Measurements from ENCODE around the gene NECTIN1. TPM values are rescaled to one million over a fixed set of nuclear protein-coding genes. Genes with fewer than 3 reads are reported as not detected.

The NECTIN1 gene
- total RNA-seq, 2 donors from 2014 or later: 29.3 to 45.3 TPM

DNA sequence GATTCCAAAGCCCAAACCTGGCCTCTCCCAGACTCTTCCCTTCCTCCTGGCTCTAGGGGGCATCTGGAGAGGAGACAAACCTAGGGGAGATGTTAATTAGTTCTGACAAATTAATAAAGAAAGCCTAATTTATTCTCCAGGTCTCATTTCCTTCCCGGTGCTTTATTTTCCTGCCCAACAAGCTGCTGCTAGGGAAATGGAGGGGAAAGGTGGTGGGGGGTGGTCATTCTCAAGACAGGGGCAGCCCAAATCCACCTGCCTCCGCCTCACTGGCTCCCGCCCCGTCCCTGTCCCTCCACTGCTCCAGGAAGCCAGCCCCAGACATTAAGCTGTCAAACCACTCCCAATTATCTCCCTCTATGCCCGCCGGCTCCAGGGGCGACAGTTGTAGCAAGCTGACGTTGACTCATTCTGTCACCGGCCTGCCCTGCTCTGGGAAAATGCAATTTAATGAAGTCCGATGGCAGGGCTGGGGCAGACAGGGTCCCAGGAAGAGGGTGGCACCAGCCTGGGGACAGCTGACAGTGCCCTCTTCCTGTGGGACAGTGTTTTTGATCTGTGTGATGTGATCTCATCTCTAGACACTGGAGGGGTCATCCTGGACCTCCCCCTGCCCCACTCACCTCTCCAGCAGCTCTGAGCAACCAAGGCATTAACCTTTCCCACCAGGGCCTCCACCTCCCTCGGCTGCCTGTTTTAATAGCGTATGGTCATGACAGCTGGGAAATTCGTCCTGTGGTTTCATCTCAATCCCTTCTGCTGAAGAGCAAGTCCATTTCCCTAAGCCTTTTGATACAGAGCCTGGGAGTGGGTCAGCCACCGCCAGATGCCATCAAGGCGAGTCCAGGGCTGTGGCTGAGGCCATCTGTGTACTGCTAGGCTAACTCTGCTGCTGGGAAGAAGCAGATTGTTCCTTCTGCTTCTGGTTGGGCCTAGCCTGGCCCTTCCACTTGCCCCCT lies 27.1 kb downstream of the NECTIN1 start:
- peak overlapping the region; percentile 87 for H3K27ac ChIP-seq (ENCODE audit: low read depth, low read length)
- Mint-ChIP-seq H3K4me1 (peaks cover 24% of the 10 kb centered on the region), H3K4me3 (no peak overlapping the region), H3K27me3 (ENCODE audit: insufficient read depth) (peaks cover 14% of the 10 kb centered on the region), H3K27ac (no peak overlapping the region), H3K36me3 (ENCODE audit: low read depth) (no peaks in the 10 kb centered on the region), H3K9me3 (no peaks in the 10 kb centered on the region)
- H3K4me3 ChIP-seq (ENCODE audit: low read length): no peak overlapping the region
- WGBS, 2 experiments (ENCODE audit: insufficient coverage in 1 of 2, insufficient read length in 1 of 2): 88 to 92% methylated on average over 11 to 15 of the region's 15 CpGs
- H3K36me3 ChIP-seq (ENCODE audit: control insufficient read depth, insufficient read depth, low read length): no peaks in the 10 kb centered on the region
- no peak overlapping the region for H3K9ac ChIP-seq (ENCODE audit: extremely low read depth, low read length, poor library complexity, severe bottlenecking)
- H3K27me3 ChIP-seq (ENCODE audit: control insufficient read depth, insufficient read depth, low read length, poor library complexity, severe bottlenecking): peaks cover 7% of the 10 kb centered on the region
- no peaks in the 10 kb centered on the region for H3K4me1 ChIP-seq (ENCODE audit: control insufficient read depth, insufficient read depth, low read length)
- H3K9me3 ChIP-seq (ENCODE audit: control insufficient read depth, low read length): no peaks in the 10 kb centered on the region
- TF ChIP-seq, protein P1, sequence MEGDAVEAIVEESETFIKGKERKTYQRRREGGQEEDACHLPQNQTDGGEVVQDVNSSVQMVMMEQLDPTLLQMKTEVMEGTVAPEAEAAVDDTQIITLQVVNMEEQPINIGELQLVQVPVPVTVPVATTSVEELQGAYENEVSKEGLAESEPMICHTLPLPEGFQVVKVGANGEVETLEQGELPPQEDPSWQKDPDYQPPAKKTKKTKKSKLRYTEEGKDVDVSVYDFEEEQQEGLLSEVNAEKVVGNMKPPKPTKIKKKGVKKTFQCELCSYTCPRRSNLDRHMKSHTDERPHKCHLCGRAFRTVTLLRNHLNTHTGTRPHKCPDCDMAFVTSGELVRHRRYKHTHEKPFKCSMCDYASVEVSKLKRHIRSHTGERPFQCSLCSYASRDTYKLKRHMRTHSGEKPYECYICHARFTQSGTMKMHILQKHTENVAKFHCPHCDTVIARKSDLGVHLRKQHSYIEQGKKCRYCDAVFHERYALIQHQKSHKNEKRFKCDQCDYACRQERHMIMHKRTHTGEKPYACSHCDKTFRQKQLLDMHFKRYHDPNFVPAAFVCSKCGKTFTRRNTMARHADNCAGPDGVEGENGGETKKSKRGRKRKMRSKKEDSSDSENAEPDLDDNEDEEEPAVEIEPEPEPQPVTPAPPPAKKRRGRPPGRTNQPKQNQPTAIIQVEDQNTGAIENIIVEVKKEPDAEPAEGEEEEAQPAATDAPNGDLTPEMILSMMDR (conservative IDR thresholded peaks at IDR 0.05): no peak
- no peak for DNase-seq

DNA sequence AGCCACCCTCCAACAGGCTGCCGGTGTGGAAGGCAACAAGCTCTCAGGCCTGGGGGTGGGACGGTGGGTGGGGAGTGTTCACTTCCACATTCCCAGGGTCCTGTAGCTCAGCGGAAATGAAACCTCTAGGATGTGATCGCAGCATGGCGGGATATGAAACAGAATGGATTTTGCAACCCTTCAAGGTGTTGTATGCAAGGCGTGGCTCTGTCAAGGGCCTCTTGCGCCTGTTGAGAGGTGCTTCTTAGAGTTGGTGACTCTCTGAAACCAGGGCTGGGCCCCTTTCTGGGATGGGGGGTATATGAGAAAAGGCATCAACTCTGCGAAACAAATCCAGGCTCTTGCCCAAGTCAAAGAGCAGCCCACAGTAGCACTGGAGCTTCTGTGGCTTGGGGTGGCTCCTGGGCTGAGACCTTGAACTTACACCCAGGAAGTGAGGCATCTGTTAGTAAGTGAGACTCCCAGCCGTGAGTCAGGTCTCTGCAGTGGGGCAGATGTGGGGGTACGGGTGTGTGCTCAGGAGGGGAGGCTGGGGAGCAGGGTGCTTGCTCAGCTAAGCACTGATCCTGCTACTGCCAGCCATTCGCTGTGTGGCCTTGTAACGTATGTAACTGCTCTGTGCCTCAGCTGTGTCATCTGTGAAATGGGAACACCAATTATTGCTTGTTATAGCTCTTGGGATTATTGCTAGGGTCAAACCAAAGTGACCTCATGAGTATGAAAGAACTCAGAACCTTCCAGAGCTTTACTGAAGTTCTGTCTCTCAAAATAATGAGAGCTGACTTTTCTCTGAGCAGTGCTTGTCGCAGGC lies 28.3 kb downstream of the NECTIN1 start:
- Mint-ChIP-seq H3K9me3 (no peaks in the 10 kb centered on the region), H3K4me3 (no peak overlapping the region), H3K27me3 (ENCODE audit: insufficient read depth) (peaks cover 14% of the 10 kb centered on the region), H3K27ac (no peak overlapping the region), H3K4me1 (peaks cover 26% of the 10 kb centered on the region), H3K36me3 (ENCODE audit: low read depth) (no peaks in the 10 kb centered on the region)
- peaks cover 4% of the 10 kb centered on the region for H3K4me1 ChIP-seq (ENCODE audit: control insufficient read depth, insufficient read depth, low read length)
- DNase-seq: no peak
- TF ChIP-seq, protein P1 (conservative IDR thresholded peaks at IDR 0.05): no peak
- H3K27me3 ChIP-seq (ENCODE audit: control insufficient read depth, insufficient read depth, low read length, poor library complexity, severe bottlenecking): peaks cover 7% of the 10 kb centered on the region
- H3K9me3 ChIP-seq (ENCODE audit: control insufficient read depth, low read length): no peaks in the 10 kb centered on the region
- no peak overlapping the region for H3K9ac ChIP-seq (ENCODE audit: extremely low read depth, low read length, poor library complexity, severe bottlenecking)
- no peak overlapping the region for H3K27ac ChIP-seq (ENCODE audit: low read depth, low read length)
- no peaks in the 10 kb centered on the region for H3K36me3 ChIP-seq (ENCODE audit: control insufficient read depth, insufficient read depth, low read length)
- 87 to 98% methylated on average over 9 to 13 of the region's 13 CpGs for WGBS, 2 experiments (ENCODE audit: insufficient coverage in 1 of 2, insufficient read length in 1 of 2)
- H3K4me3 ChIP-seq (ENCODE audit: low read length): no peak overlapping the region

DNA sequence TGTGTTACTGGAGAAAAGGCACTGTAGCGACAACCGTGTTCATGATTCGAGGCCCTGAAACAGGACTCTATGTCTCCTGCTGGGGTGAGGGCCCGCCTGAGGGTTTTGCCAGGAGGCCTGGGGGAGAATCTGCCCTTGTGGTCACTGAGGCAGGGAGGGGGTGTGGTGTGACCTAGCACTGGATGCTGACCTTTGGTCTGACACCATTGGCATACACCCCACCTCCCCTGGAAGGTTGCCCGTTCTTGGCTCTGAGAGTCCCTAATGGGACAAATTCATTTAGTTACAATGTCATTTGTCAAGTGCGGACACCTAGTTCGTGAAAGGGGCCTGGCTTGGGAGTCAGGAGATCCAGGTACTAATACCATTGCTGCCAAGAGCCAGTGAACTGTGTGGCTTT lies 29.0 kb downstream of the NECTIN1 start:
- peaks cover 27% of the 10 kb centered on the region for H3K4me1 Mint-ChIP-seq

More for the DNA sequence above, 29.0 kb downstream of the NECTIN1 start:
- no peaks in the 10 kb centered on the region for H3K36me3 Mint-ChIP-seq (ENCODE audit: low read depth)
- Histone ChIP-seq H3K9ac (ENCODE audit: extremely low read depth, low read length, poor library complexity, severe bottlenecking) (no peak overlapping the region), H3K9me3 (ENCODE audit: control insufficient read depth, low read length) (no peaks in the 10 kb centered on the region), H3K4me1 (ENCODE audit: control insufficient read depth, insufficient read depth, low read length) (peaks cover 8% of the 10 kb centered on the region), H3K36me3 (ENCODE audit: control insufficient read depth, insufficient read depth, low read length) (no peaks in the 10 kb centered on the region), H3K4me3 (ENCODE audit: low read length) (no peak overlapping the region), H3K27ac (ENCODE audit: low read depth, low read length) (no peak overlapping the region), H3K27me3 (ENCODE audit: control insufficient read depth, insufficient read depth, low read length, poor library complexity, severe bottlenecking) (peaks cover 7% of the 10 kb centered on the region)
- no peak overlapping the region for H3K4me3 Mint-ChIP-seq
- no peaks in the 10 kb centered on the region for H3K9me3 Mint-ChIP-seq
- 94 to 98% methylated on average over 3 to 7 of the region's 7 CpGs for WGBS, 2 experiments (ENCODE audit: insufficient coverage in 1 of 2, insufficient read length in 1 of 2)
- H3K27ac Mint-ChIP-seq: no peak overlapping the region
- H3K27me3 Mint-ChIP-seq (ENCODE audit: insufficient read depth): peaks cover 14% of the 10 kb centered on the region
- TF ChIP-seq, protein P1 (conservative IDR thresholded peaks at IDR 0.05): no peak
- no peak for DNase-seq

Measured in endodermal cell (in vitro differentiated cells).